Fibroblast of pulmonary artery (primary cell): ENCODE measurements around the gene IGF1R.
A peak's percentile ranks its signal among the peaks of the same experiment; 100 is the strongest.

Experiments
- DNase-seq: peaks from one replicate; pipeline ENCODE4 v3.0.0-alpha.2; 2010; ENCODE audit warnings: low read depth
- H3K4me3 ChIP-seq: replicated peaks from 2 replicates; pipeline ENCODE4 v1.5.1; 2011; ENCODE audit warnings: low read depth, mild to moderate bottlenecking, control low read depth, low read length, moderate library complexity
- TF ChIP-seq, protein P1 (sequence below): IDR thresholded peaks from 2 replicates; pipeline ENCODE4 v1.5.1; 2011; ENCODE audit warnings: mild to moderate bottlenecking, control low read depth, low read length, inconsistent platforms; ENCODE audit errors: missing control alignments

IGF1R gene

DNA sequence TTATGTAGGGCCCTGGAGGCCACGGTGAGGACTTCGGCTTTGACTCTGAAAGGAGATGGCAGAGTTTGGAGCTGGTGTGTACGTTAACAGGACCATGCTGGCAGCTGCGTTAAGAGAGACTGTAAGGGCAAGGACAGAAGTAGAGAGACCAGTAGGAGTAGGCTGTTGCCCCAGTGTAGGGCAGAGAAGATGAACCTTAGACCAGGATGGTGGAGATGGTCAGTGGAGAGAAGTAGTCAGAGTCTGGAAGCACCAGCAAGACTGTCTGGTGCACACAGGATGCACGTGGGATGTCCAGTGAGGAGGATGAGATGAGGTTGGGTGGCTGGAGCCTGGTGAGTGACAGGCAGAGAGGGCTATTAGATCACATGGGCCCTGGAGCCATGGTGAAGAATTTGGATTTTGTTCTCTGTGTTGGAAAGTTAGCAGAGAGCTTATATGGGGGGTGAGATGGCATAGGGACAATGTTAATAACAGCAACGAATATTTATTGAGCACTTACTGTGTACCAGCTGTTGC lies 150.1 kb downstream of the IGF1R start:
- H3K4me3 ChIP-seq: no peak overlapping the region
- TF ChIP-seq, protein P1, sequence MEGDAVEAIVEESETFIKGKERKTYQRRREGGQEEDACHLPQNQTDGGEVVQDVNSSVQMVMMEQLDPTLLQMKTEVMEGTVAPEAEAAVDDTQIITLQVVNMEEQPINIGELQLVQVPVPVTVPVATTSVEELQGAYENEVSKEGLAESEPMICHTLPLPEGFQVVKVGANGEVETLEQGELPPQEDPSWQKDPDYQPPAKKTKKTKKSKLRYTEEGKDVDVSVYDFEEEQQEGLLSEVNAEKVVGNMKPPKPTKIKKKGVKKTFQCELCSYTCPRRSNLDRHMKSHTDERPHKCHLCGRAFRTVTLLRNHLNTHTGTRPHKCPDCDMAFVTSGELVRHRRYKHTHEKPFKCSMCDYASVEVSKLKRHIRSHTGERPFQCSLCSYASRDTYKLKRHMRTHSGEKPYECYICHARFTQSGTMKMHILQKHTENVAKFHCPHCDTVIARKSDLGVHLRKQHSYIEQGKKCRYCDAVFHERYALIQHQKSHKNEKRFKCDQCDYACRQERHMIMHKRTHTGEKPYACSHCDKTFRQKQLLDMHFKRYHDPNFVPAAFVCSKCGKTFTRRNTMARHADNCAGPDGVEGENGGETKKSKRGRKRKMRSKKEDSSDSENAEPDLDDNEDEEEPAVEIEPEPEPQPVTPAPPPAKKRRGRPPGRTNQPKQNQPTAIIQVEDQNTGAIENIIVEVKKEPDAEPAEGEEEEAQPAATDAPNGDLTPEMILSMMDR: no peak
- DNase-seq: no peak

DNA sequence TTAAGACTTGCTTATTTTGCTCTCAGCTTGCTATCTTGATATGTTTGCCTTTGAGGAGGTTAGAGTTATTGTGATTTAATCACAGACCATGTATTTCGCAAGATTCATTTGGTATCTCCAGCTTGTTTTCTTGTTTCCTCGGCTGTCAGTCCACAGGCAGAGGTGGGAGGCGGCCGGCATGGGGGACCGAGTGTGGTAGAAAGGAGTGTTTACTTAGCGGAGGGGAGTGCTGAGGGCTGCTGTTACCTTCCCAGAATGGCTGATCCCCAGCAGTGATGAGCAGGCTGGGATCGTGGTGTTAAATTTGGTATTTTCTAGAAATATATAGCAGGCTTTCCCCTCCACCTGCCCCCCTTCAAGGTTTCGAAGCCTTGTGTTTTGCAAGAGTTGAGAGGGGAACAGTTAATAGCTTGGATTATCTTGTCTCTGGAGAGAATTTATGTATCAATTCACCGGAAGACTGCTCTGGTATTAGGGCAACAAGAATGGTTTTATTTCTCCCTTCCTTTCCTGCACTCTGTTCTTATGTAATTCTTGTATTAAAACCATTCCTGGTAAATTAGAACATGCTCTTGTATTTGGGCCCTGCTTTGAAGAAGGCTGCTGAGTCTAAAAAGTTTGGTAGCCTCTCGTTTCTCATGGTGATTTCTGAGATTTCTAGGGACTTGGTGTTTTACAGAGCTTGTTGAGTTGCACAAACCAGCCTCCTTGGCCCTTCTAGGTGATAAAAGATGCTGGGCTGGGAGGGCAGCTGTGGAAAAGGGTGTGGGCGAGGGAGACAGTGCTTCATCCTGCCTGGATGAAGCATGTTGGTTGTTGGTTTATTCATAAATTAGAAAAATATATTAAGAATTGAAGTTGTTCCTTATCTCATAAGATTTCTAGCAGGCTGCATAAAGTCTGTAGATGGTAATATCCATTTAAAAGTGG lies 151.4 kb downstream of the IGF1R start:
- TF ChIP-seq, protein P1: no peak
- peak overlapping the region; percentile 8 for H3K4me3 ChIP-seq
- DNase-seq: peak; percentile 26

DNA sequence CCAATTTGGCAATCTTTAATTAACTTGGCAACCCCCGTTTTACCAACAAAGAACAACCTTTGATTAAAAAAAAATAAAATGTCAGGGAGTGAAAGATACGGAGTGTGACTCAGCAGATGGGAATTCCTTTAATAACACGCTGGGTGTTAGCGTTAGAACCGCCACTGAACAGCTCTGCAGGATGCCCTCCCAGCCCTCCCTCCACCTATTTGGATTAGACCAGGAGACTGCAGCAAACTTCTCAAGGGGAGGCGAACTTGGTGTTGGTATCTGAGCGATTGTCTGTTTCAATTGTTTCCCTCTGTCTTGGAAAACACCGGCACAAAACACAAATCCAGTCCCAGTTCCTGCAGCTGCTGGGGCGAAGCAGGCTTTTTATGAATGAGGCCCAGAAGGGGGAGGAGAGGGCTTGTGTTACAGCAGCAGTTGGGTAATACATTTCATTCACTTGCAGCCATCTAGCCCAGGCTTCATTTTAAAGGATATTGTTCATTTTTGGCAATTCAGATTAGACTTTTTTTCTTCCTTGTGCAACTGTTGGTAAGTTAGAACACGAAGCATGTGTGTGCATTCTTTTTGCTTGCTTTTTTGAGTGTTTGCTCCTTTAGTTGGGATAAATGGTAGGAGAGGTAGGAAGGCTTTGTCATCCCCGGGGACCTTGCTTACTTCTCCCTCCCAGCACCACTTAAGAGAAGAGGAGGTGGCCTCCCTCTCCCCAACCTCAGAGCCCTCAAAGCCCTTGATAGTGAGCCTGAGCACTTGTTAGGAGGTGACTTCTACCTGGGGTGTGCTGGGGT lies 152.3 kb downstream of the IGF1R start:
- TF ChIP-seq, protein P1: no peak
- DNase-seq: peak; percentile 96
- H3K4me3 ChIP-seq: peak overlapping the region; percentile 8

DNA sequence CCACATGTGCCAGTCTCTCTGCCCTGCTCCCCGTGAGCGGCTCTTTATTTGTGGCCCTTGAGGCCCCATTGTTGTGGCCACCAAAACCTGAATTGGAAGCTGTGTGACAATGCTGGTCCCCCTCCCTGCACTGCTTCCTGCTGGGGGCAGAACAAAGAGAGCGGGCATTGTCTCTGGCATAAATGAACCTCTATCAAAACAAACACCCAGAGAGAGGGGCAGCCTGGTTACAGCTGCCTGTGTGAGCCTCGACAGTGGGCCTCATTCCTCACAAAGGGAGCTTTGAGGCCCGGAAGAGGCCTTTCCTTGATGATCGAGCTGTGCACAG lies 152.9 kb downstream of the IGF1R start:
- TF ChIP-seq, protein P1: no peak
- no peak overlapping the region for H3K4me3 ChIP-seq
- no peak for DNase-seq

DNA sequence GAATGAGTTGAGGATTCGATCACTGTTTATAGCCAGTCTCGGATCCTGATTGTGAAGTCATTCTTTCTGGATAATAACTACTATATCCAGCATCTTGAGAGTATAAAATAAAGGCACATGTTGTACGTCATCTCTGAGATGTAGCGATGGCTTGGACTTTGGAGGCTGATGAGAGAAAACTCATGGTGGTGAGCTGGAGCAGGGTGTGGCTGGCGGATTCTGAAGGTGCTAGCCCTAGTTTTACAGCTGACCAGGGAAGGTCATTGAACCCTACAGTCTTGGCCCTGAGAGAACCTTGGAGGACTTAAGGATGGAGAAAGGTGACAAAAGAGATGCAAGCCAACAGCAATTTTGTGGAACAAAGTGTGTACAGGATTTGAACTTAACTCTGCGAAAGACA lies 153.8 kb downstream of the IGF1R start:
- no peak for DNase-seq
- TF ChIP-seq, protein P1: no peak
- H3K4me3 ChIP-seq: no peak overlapping the region

DNA sequence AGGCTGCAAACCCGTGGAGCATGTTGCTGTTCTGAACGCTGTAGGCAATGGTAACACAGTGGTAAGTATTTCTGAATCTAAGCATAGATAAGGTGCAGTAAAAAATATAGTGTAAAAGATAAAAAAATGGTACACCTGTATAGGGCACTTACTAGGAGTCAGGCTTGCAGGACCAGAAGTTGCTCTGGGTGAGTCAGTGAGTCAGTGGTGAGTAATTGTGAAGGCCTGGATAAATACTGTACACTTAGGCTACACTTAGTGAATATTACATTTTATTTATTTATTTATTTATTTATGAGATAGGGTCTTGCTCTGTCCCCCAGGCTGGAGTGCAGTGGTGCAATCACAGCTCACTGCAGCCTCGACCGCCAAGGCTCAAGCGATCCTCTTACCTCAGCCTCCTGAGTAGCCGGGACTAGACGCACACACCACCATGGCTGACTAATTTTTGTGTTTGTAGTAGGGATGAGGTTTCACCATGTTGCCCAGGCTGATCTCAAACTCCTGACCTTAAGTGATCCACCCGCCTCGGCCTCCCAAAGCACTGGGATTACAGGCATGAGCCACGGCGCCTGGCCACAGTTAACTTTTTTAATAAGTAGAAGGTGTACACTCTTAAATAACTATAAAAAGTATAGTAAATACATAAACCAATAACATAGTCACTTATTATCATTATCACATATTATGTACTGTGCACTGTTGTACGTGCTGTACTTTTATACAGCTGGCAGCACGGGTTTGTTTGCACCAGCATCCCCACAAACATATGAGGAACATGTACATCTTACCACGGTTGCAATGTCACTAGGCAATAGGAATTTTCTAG lies 155.1 kb downstream of the IGF1R start:
- H3K4me3 ChIP-seq: no peak overlapping the region
- TF ChIP-seq, protein P1: no peak
- peak; percentile 39 for DNase-seq
